HepG2 (cell line): ENCODE measurements around the gene S100A8. TPM values are rescaled to one million over a fixed set of nuclear protein-coding genes. Genes with fewer than 3 reads are reported as not detected.

Experiments
- ATAC-seq: fragments of 200-7000 bp; cut with Tn5 transposase; 3 replicates; pipeline ENCODE4 v1.9.1; 2020; ENCODE audit warnings: mild to moderate bottlenecking, moderate library complexity
- BruUV-seq: library from RNA; stranded (reverse); fragments of 400-500 nt; replicated peaks from 2 replicates; lab custom pipeline; 2021; lab: Mats Ljungman, UMichigan
- CTCF ChIA-PET: fragments of 300-600 bp; formaldehyde crosslinking; extraction: SDS; loops from one replicate; lab custom pipeline; 2021; ENCODE audit warnings: low total read pairs, inconsistent platforms, low intra/inter-chr PET ratio; lab: Yijun Ruan, JAX
- POLR2A ChIA-PET: fragments of 350-600 bp; sonication (Branson Sonifier 250); formaldehyde crosslinking; loops from one replicate; lab custom pipeline; 2020; ENCODE audit warnings: antibody characterized with exemption, inconsistent platforms; lab: Yijun Ruan, JAX
- DNase-seq: peaks from one replicate; pipeline ENCODE4 v3.0.0-alpha.2; 2015; ENCODE audit warnings: low spot score
- FAIRE-seq: peaks from 3 replicates; lab custom pipeline; 2011; peaks lifted over from hg19 to GRCh38; lab: Jason Lieb, UNC
- H2AFZ ChIP-seq: one replicate; pipeline ENCODE4 v1.6.1; 2011; ENCODE audit warnings: low read length, inconsistent platforms
- H3K27ac ChIP-seq: fragments of 300-600 bp; 3 replicates; pipeline ENCODE4 v1.8.0; 2011; ENCODE audit warnings: mixed run types, mild to moderate bottlenecking, mixed read lengths, low read length, inconsistent platforms; ENCODE audit not compliant: insufficient read depth; ENCODE audit errors: extremely low read length
- H3K27me3 ChIP-seq, 2 experiments: fragments of 200-600 bp in 1 of 2; 2 replicates in 1 of 2; 3 replicates in 1 of 2; pipeline versions ENCODE4 v1.6.0 to v1.8.0; 2011; ENCODE audit warnings: low read length in 2 of 2, mild to moderate bottlenecking in 2 of 2, moderate library complexity in 2 of 2, inconsistent platforms in 1 of 2; ENCODE audit not compliant: insufficient read depth in 2 of 2, control insufficient read depth in 1 of 2
- H3K36me3 ChIP-seq, 2 experiments: fragments of 200-600 bp in 1 of 2; replicated peaks in 1 of 2; 2 replicates in 1 of 2; 3 replicates in 1 of 2; pipeline versions ENCODE4 v1.5.1 to v1.8.0; 2011; ENCODE audit warnings: low read length in 2 of 2, inconsistent platforms in 1 of 2; ENCODE audit not compliant: insufficient read depth in 2 of 2, control insufficient read depth in 1 of 2
- H3K4me1 ChIP-seq: 2 replicates; pipeline ENCODE4 v1.5.1; 2012; ENCODE audit warnings: low read length, inconsistent platforms; ENCODE audit not compliant: insufficient read depth
- H3K4me2 ChIP-seq: 2 replicates; pipeline ENCODE4 v1.6.0; 2011; ENCODE audit warnings: low read depth, low read length, inconsistent platforms
- H3K4me3 ChIP-seq, 3 experiments: fragments of 200-600 bp in 1 of 3; sonication (generic), shearing (Covaris generic) in 1 of 3; replicated peaks in 1 of 3; 2 replicates each; pipeline ENCODE4 v1.5.1; 2011 to 2016; ENCODE audit warnings: low read length in 3 of 3, inconsistent platforms in 2 of 3, low read depth in 2 of 3, mild to moderate bottlenecking in 2 of 3, control low read depth in 1 of 3, mixed read lengths in 1 of 3; ENCODE audit not compliant: insufficient read depth in 1 of 3
- H3K79me2 ChIP-seq: one replicate; pipeline ENCODE4 v1.6.1; 2011; ENCODE audit warnings: low read length, inconsistent platforms; ENCODE audit not compliant: insufficient read depth
- H3K9ac ChIP-seq: 2 replicates; pipeline ENCODE4 v1.6.0; 2011; ENCODE audit warnings: mild to moderate bottlenecking, low read depth, low read length, inconsistent platforms; ENCODE audit not compliant: insufficient read depth
- H3K9me3 ChIP-seq: 2 replicates; pipeline ENCODE4 v1.5.1; 2012; ENCODE audit warnings: mild to moderate bottlenecking, low read length
- H4K20me1 ChIP-seq: 2 replicates; pipeline ENCODE4 v1.6.0; 2011; ENCODE audit warnings: inconsistent platforms, mild to moderate bottlenecking, low read length, moderate library complexity; ENCODE audit not compliant: insufficient read depth
- KLF6 ChIP-seq: IDR thresholded peaks from 2 replicates; pipeline ENCODE4 v1.8.0; 2016; ENCODE audit warnings: missing biosample characterization, missing genetic modification reagents
- MNT ChIP-seq: fragments of 450-650 bp; IDR thresholded peaks from 2 replicates; pipeline ENCODE4 v1.6.1; 2016
- NFE2 ChIP-seq: sonication (generic); formaldehyde crosslinking; IDR thresholded peaks from 2 replicates; pipeline ENCODE4 v1.4.0; 2020; ENCODE audit warnings: missing genetic modification reagents
- STAT6 ChIP-seq: sonication (generic); formaldehyde crosslinking; IDR thresholded peaks from 2 replicates; pipeline ENCODE4 v1.4.0; 2020; ENCODE audit warnings: missing genetic modification reagents, mild to moderate bottlenecking, borderline replicate concordance
- TBX3 ChIP-seq: fragments of 450-650 bp; IDR thresholded peaks from 2 replicates; pipeline ENCODE4 v1.6.1; 2017; ENCODE audit warnings: antibody characterized with exemption, mild to moderate bottlenecking, inconsistent platforms, borderline replicate concordance
- ZFYVE20 ChIP-seq: sonication (generic); formaldehyde crosslinking; IDR thresholded peaks from 2 replicates; pipeline ENCODE4 v1.8.0; 2023; ENCODE audit warnings: low read depth, mild to moderate bottlenecking, moderate library complexity, missing genetic modification reagents, borderline replicate concordance
- ZNF672 ChIP-seq: sonication (generic); formaldehyde crosslinking; IDR thresholded peaks from 2 replicates; pipeline ENCODE4 v1.8.1; 2022; ENCODE audit warnings: missing genetic modification reagents
- WGBS: methylation state at CpG from one replicate; pipeline ENCODE4 v1.1.6; 2017; ENCODE audit warnings: low lambda C conversion rate; 5-methylcytosine and 5-hydroxymethylcytosine counted together
- in situ Hi-C: cut with HindIII; loops from 2 replicates; pipeline ENCODE4 v1.10.0; 2017; ENCODE audit warnings: low pct_unique_long_range_greater_than_20kb; ENCODE audit not compliant: extremely low pct_ligation_motif_present
- intact Hi-C: fragments of 100-400 bp; cut with micrococcal nuclease; formaldehyde crosslinking; loops from one replicate; pipeline ENCODE4 v1.10.0; 2022; ENCODE audit not compliant: unreplicated experiment
- polyA plus RNA-seq, 8 experiments: library from polyadenylated mRNA; depleted of rRNA in 3 of 8; stranded (reverse) in 7 of 8; unstranded in 1 of 8; fragments of >200 nt; fragmentation: Illumina TruSeq in 4 of 8; extraction: Trizol in 4 of 8; gene quantifications; 2 replicates each; pipeline versions ENCODE4 v1.2.1 to v1.2.3, GENCODE V29; 2011 to 2016; ENCODE audit warnings: low read depth in 4 of 8, missing spikeins in 1 of 8, mixed read lengths in 1 of 8; ENCODE audit not compliant: insufficient read depth in 1 of 8
- total RNA-seq, 5 experiments: library from RNA; depleted of rRNA; stranded (reverse); fragments of >200 nt; fragmentation: Illumina TruSeq; extraction: Trizol; gene quantifications; 2 replicates each; pipeline ENCODE4 v1.2.3, GENCODE V29; 2016; ENCODE audit warnings: low read depth in 1 of 5
- TF ChIP-seq, protein P1 (sequence below): sonication (generic); formaldehyde crosslinking; IDR thresholded peaks from 2 replicates; pipeline ENCODE4 v1.8.0; 2022; ENCODE audit warnings: mild to moderate bottlenecking, missing genetic modification reagents, moderate library complexity

S100A8 gene
- total and polyA plus RNA-seq, 2 of the 13 experiments (the other 11 are each of a cell fraction or from before 2014, with no cell fraction given) = not detected

GRCh38 chr1:153431002-153431401 lies 40.1 kb upstream of the S100A8 start:
- no peak overlapping the region for H3K27ac ChIP-seq
- in situ Hi-C loops (no loop called here), intact Hi-C loops (no loop called here)
- no peak overlapping the region for H3K4me2 ChIP-seq
- no peaks in the 10 kb centered on the region for H3K9me3 ChIP-seq
- WGBS = 21% methylated on average over 14 of the region's 17 CpGs
- FAIRE-seq = no peak
- ChIA-PET POLR2A (no interaction called here), CTCF (no interaction called here)
- H3K27me3 ChIP-seq = no peaks in the 10 kb centered on the region
- H3K36me3 ChIP-seq = no peaks in the 10 kb centered on the region
- H3K9ac ChIP-seq = no peak overlapping the region
- TF ChIP-seq MNT (peak; percentile 100), KLF6 (CRISPR knock-in tag) (no peak)
- BruUV-seq = no TSS peak
- no peaks in the 10 kb centered on the region for H3K79me2 ChIP-seq
- H3K4me3 ChIP-seq = no peak overlapping the region
- no peaks in the 10 kb centered on the region for H4K20me1 ChIP-seq
- no peak overlapping the region for H2AFZ ChIP-seq
- H3K4me1 ChIP-seq = no peaks in the 10 kb centered on the region
- ATAC-seq = no peak
- DNase-seq = no peak

DNA sequence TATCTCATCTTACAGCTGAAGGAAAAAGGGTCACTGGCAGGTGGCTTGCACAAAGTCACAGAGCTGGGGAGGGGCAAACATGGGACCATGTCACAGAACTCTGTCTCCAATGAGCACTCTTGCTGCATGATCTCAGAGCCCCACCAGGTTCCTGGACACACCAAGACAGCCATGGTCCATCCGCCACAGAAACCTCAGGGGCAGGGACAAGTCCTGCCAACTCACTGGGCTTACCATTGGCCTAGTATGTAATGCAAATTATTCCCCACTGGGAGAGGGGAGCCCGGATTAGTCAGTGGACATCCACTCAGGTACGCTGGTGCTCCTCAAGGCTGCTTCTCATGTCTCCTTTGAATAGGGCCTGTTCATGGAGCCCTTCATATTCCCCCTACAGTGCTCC lies 39.7 kb upstream of the S100A8 start:
- Histone ChIP-seq H3K36me3 (no peaks in the 10 kb centered on the region), H2AFZ (no peak overlapping the region), H3K9ac (no peak overlapping the region), H3K27ac (no peak overlapping the region), H3K4me2 (no peak overlapping the region), H3K4me3 (no peak overlapping the region), H4K20me1 (no peaks in the 10 kb centered on the region), H3K79me2 (no peaks in the 10 kb centered on the region), H3K27me3 (no peaks in the 10 kb centered on the region), H3K9me3 (no peaks in the 10 kb centered on the region), H3K4me1 (no peaks in the 10 kb centered on the region)
- FAIRE-seq (no peak), DNase-seq (no peak), ATAC-seq (no peak)
- in situ Hi-C loops = no loop called here
- CTCF ChIA-PET = no interaction called here
- TF ChIP-seq NFE2 (CRISPR knock-in tag) = no peak
- no peak for TF ChIP-seq ZFYVE20
- no peak for TF ChIP-seq STAT6 (CRISPR knock-in tag)
- no peak for TF ChIP-seq TBX3
- no peak for TF ChIP-seq ZNF672 (CRISPR knock-in tag)
- TF ChIP-seq, protein P1, sequence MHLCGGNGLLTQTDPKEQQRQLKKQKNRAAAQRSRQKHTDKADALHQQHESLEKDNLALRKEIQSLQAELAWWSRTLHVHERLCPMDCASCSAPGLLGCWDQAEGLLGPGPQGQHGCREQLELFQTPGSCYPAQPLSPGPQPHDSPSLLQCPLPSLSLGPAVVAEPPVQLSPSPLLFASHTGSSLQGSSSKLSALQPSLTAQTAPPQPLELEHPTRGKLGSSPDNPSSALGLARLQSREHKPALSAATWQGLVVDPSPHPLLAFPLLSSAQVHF (CRISPR knock-in tag) = no peak
- POLR2A ChIA-PET = no interaction called here
- intact Hi-C loops = no loop called here
- no TSS peak for BruUV-seq
- WGBS = no CpG with 5 or more reads among the region's 3 CpGs
